Sigmoid colon (tissue), 4 donors: Measurements from ENCODE around the gene CLBA1.

Experiments used
- CTCF ChIP-seq, 4 experiments: fragments of 450-650 bp in 3 of 4; fragments of 200-600 bp in 1 of 4; IDR thresholded peaks; one replicate each; pipeline ENCODE4 v1.5.1; 2016 to 2019; ENCODE audit warnings: antibody characterized with exemption in 4 of 4, mild to moderate bottlenecking in 3 of 4, moderate library complexity in 2 of 4
- EP300 ChIP-seq, 4 donors: sonication (generic); formaldehyde crosslinking; IDR thresholded peaks; one replicate each; pipeline ENCODE4 v1.6.1; 2017; ENCODE audit warnings: antibody characterized with exemption in 4 of 4
- POLR2A ChIP-seq, 2 donors: fragments of 450-650 bp; IDR thresholded peaks; one replicate each; pipeline ENCODE4 v1.6.1; 2016; ENCODE audit warnings: antibody characterized with exemption in 2 of 2, mild to moderate bottlenecking in 2 of 2, moderate library complexity in 2 of 2
- POLR2AphosphoS5 ChIP-seq, 4 donors: sonication (generic); formaldehyde crosslinking; IDR thresholded peaks; one replicate each; pipeline ENCODE4 v1.6.1; 2017; ENCODE audit warnings: antibody characterized with exemption in 4 of 4

- TF ChIP-seq CTCF (IDR thresholded peaks at IDR 0.05) = no peak
- TF ChIP-seq EP300 (IDR thresholded peaks at IDR 0.05) = no peak
- TF ChIP-seq POLR2A (IDR thresholded peaks at IDR 0.05) = no peak
- no peak for TF ChIP-seq POLR2AphosphoS5 (IDR thresholded peaks at IDR 0.05)
Measured at GRCh38 chr14:104936361-104937155, 49.0 kb upstream of the CLBA1 start.
